Activated CD4-positive, alpha-beta T cell treated with anti-CD3 and anti-CD28 coated beads for 36 hours (primary cell): ENCODE data around the gene SLC25A20. TPM values are rescaled to one million over a fixed set of nuclear protein-coding genes. Genes with fewer than 3 reads are reported as not detected.

ENCODE experiments used
- ATAC-seq: fragments of 200-7000 bp; cut with Tn5 transposase; one replicate; pipeline ENCODE4 v1.10.0; 2021; ENCODE audit warnings: mild to moderate bottlenecking, moderate library complexity
- CTCF ChIA-PET: fragments of 350-600 bp; sonication (Branson Sonifier 250); formaldehyde crosslinking; loops from one replicate; lab custom pipeline; 2021; ENCODE audit warnings: antibody characterized with exemption; lab: Charles Lee
- POLR2A ChIA-PET: fragments of 350-600 bp; sonication (Branson Sonifier 250); formaldehyde crosslinking; loops from one replicate; lab custom pipeline; 2021; ENCODE audit warnings: antibody characterized with exemption, inconsistent platforms; lab: Charles Lee
- DNase-seq: peaks from one replicate; pipeline ENCODE4 v3.0.0-alpha.2; 2020
- H3K27ac Mint-ChIP-seq: one replicate; pipeline ENCODE4 v1.8.0; 2021; ENCODE audit warnings: mixed read lengths
- H3K27me3 Mint-ChIP-seq: one replicate; pipeline ENCODE4 v1.8.0; 2021; ENCODE audit warnings: mixed read lengths
- H3K36me3 Mint-ChIP-seq: one replicate; pipeline ENCODE4 v1.8.0; 2021; ENCODE audit warnings: low read depth, mixed read lengths
- H3K4me1 Mint-ChIP-seq: one replicate; pipeline ENCODE4 v1.8.0; 2021; ENCODE audit warnings: mixed read lengths
- H3K4me3 Mint-ChIP-seq: one replicate; pipeline ENCODE4 v1.8.0; 2021; ENCODE audit warnings: mild to moderate bottlenecking, moderate library complexity, mixed read lengths
- H3K9me3 Mint-ChIP-seq: one replicate; pipeline ENCODE4 v1.8.0; 2021; ENCODE audit warnings: low read depth, mixed read lengths
- intact Hi-C, 2 experiments: fragments of 100-400 bp; cut with DNase I in 1 of 2; cut with micrococcal nuclease in 1 of 2; formaldehyde crosslinking; loops; one replicate each; pipeline versions ENCODE4 v1.14.2 to v1.15.1; 2022 to 2024; cut with DNase I, micrococcal nuclease
- total RNA-seq, 2 experiments: library from RNA; stranded (reverse); gene quantifications; one replicate each; pipeline ENCODE4 v1.2.3, GENCODE V29; 2021

Gene SLC25A20, protein sequence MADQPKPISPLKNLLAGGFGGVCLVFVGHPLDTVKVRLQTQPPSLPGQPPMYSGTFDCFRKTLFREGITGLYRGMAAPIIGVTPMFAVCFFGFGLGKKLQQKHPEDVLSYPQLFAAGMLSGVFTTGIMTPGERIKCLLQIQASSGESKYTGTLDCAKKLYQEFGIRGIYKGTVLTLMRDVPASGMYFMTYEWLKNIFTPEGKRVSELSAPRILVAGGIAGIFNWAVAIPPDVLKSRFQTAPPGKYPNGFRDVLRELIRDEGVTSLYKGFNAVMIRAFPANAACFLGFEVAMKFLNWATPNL
- total RNA-seq, result 10 to 100 TPM; 15.8 to 18.5 TPM

DNA sequence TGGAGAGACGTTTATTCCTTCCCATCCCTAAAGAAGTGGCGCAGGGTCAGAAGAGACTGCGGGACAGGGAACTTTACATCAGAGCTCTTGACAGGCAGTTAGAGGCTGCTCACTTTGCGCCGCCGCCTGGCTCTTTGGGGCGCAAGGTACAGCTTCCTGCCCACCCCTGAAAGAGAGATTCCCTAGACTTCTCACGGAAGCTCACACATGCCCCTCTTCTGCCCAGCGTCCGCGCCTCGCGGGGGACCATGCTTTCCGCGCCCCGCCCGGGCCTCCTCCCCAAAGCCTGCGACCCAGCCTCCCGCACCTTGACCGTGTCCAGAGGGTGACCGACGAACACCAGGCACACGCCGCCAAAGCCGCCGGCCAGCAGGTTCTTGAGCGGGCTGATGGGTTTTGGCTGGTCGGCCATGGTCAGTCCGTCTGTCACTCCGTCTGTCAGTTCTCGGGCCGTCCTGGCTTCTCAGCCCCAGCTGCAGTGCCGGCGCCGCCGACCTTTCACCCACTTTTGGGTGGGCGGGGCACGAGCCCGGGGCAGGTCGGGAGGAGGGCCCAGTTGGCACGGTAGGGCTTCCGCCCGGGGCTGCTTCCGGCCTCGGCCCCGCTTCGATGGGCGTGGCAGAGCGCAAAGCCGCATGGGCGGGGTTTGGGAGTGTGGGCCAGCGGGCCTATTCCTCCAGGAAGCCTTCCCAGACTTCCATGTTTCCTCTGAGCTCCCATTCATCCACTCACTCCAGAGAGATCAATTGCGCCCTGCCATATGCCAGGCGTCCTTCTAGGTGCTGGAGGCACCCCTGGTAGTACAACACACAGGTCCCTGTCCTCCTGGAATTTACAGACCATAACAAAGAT, at the start of gene SLC25A20:
Gene SLC25A20 (minus strand): TSS at position 500 of the 852 bp plus-strand sequence. CDS start 88 bp downstream, at position 412.
- intact Hi-C loops, result loop anchor here (1.0 to 2.0 kb wide), 8 partner anchors 20 to 776 kb away; partner anchors contain the start of genes ARIH2 (in 2 of the 2), APEH (in 1 of the 2), IP6K2 (in 1 of the 2) and PFKFB4 (in 1 of the 2)
- no peaks in the 10 kb centered on the region for H3K9me3 Mint-ChIP-seq
- H3K27me3 Mint-ChIP-seq, result no peaks in the 10 kb centered on the region
- POLR2A ChIA-PET, result interaction anchor here (0.6 to 2.3 kb wide), 2 partner anchors 20 to 298 kb away, joined by 4 to 18 read pairs; partner anchors contain the start of gene ARIH2
- peak; percentile 96 for DNase-seq
- peaks cover 30% of the 10 kb centered on the region for H3K4me1 Mint-ChIP-seq
- ATAC-seq, result peak; percentile 96
- no peaks in the 10 kb centered on the region for H3K36me3 Mint-ChIP-seq
- H3K4me3 Mint-ChIP-seq, result peak within 1 kb of the TSS; percentile 90
- peak within 1 kb of the TSS; percentile 92 for H3K27ac Mint-ChIP-seq
- CTCF ChIA-PET, result interaction anchor here (0.6 to 1.3 kb wide), 7 partner anchors 28 to 498 kb away, joined by 3 to 5 read pairs (median 3); partner anchors contain the start of genes NCKIPSD, NDUFAF3 and PRKAR2A

DNA sequence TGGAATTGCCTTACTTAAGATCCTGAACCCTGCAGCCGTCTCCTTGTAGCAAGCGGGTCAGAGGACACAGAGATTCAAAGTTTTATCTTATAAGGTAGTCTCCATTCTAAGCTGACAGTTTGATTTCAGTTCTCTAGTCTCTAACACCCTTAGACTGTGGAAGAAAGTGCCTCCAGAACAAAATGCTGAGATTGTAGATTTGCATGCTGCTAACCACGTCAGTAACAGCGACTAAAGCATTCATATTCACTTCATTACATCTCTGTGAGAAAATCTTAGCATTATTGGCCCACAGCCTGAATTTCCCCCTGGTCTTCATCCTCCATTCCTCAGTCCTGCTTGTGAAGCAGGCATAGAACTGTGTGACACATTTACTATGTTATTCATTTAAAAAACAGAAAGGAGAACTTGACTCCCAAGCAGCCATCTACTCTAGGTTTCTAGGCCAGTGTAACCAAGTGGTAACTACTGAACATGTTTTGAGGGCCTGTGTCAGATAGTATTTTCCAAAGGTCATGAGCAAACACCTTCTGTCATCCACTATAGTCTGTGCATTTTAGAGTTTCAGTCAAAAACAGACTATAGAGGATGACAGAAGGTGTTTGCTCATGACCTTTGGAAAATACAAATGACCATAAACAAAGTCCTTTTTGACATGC, 47.3 kb upstream of the SLC25A20 start:
- intact Hi-C loops, result no loop called here
- H3K36me3 Mint-ChIP-seq, result peaks cover 11% of the 10 kb centered on the region
- ChIA-PET CTCF (no interaction called here), POLR2A (interaction anchor here (0.6 to 0.7 kb wide), 2 partner anchors 18 to 337 kb away, joined by 3 to 4 read pairs; partner anchors contain the start of gene UQCRC1)
- H3K4me1 Mint-ChIP-seq, result peaks cover 29% of the 10 kb centered on the region
- peak; percentile 69 for ATAC-seq
- H3K4me3 Mint-ChIP-seq, result no peak overlapping the region
- H3K27ac Mint-ChIP-seq, result peak overlapping the region; percentile 72
- H3K27me3 Mint-ChIP-seq, result no peaks in the 10 kb centered on the region
- no peaks in the 10 kb centered on the region for H3K9me3 Mint-ChIP-seq
- DNase-seq, result no peak

DNA sequence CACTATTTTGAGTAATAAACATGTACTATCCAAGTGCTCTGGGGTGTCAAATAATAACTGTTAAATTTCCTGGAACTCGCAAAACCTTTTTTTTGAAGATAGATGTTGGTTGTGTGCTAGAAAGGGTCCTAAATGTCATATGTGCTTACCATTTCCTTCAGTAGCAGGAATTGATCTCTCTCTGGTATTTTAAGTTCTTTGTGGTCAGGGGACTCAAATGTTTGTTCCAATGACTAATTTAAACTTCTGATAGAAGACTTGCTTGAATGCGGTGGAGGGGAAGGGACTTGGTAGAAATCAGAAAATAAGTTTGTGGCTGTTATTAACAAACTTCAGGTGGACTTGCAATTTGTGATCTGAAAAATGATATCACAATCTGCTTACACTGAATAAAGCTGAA, 46.8 kb upstream of the SLC25A20 start:
- ChIA-PET POLR2A (no interaction called here), CTCF (no interaction called here)
- H3K36me3 Mint-ChIP-seq, result peaks cover 11% of the 10 kb centered on the region

DNA sequence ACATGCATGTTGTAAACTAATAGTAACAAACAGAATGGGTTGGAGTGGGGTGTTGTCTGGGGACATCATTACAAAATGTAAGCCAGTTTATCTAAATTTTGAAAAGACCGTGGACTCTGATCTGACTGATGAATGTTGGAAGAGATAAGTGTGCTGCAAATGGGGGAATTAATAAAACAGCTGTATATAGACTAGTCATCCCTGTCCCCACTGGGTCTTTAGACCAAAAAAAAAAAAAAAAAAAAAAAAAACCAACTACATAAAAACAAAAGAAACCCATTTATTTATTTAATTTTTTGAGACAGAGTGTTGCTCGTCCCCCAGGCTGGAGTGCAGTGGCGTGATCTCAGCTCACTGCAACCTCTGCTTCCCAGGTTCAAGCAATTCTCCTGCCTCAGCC, 40.0 kb upstream of the SLC25A20 start:
- Mint-ChIP-seq H3K27me3 (no peaks in the 10 kb centered on the region), H3K4me3 (no peak overlapping the region), H3K27ac (peak overlapping the region; percentile 29), H3K36me3 (peaks cover 37% of the 10 kb centered on the region), H3K9me3 (no peaks in the 10 kb centered on the region), H3K4me1 (peaks cover 29% of the 10 kb centered on the region)
- ATAC-seq (no peak), DNase-seq (no peak)
- ChIA-PET CTCF (interaction anchor here (0.6 to 0.9 kb wide), 2 partner anchors 9 to 384 kb away, joined by 3 read pairs; no protein-coding TSS in a partner anchor), POLR2A (no interaction called here)
- intact Hi-C loops, result no loop called here

More for the DNA sequence above, 46.8 kb upstream of the SLC25A20 start:
- H3K4me3 Mint-ChIP-seq, result no peak overlapping the region
- DNase-seq (no peak), ATAC-seq (peak; percentile 34)
- no peaks in the 10 kb centered on the region for H3K27me3 Mint-ChIP-seq
- no peaks in the 10 kb centered on the region for H3K9me3 Mint-ChIP-seq
- peak overlapping the region; percentile 72 for H3K27ac Mint-ChIP-seq
- H3K4me1 Mint-ChIP-seq, result peaks cover 28% of the 10 kb centered on the region
- intact Hi-C loops, result no loop called here

DNA sequence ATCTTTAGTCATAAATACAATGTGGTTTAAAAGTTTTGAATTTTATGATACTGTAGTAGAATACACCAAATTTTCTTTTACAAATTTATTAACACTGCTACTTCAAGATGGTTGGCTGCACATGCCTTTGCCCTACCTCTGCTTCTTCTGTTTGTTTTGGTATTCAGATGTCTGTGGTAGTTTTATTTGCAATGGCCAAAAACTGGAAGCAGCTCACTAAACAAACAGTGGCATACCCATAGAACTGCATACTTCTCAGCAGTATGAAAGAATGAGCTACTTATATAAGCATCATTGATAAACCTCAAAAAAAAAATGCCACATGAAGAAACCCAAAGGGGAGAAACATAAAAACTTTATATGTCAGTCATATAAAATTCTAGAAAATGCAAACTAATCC, 39.5 kb upstream of the SLC25A20 start:
- ATAC-seq (no peak), DNase-seq (no peak)
- Mint-ChIP-seq H3K27ac (peak overlapping the region; percentile 29), H3K4me3 (no peak overlapping the region), H3K9me3 (no peaks in the 10 kb centered on the region), H3K36me3 (peaks cover 38% of the 10 kb centered on the region), H3K4me1 (peaks cover 27% of the 10 kb centered on the region), H3K27me3 (no peaks in the 10 kb centered on the region)
- ChIA-PET CTCF (interaction anchor here (0.9 kb wide), 1 partner anchor 10 kb away, joined by 3 read pairs; no protein-coding TSS in a partner anchor), POLR2A (no interaction called here)
- intact Hi-C loops, result no loop called here

DNA sequence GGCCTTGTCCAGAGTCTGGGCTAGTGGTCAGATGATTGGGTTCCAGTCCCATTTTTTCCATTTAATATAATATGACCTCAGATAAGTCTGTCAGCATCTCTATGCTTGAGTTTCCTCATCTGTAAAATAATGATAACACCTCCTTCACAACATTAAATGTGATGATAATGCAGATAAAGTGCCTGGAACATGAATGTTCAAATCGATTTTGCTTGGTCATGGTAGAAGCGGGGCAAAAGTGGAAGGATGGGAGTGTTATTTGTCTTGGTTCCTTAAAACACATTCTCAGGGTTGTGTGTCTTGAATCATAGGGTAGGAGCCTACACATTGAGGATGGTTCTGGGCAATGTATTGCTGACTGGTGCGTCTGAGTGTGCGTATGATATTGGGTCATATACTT, 36.8 kb upstream of the SLC25A20 start:
- POLR2A ChIA-PET, result no interaction called here

DNA sequence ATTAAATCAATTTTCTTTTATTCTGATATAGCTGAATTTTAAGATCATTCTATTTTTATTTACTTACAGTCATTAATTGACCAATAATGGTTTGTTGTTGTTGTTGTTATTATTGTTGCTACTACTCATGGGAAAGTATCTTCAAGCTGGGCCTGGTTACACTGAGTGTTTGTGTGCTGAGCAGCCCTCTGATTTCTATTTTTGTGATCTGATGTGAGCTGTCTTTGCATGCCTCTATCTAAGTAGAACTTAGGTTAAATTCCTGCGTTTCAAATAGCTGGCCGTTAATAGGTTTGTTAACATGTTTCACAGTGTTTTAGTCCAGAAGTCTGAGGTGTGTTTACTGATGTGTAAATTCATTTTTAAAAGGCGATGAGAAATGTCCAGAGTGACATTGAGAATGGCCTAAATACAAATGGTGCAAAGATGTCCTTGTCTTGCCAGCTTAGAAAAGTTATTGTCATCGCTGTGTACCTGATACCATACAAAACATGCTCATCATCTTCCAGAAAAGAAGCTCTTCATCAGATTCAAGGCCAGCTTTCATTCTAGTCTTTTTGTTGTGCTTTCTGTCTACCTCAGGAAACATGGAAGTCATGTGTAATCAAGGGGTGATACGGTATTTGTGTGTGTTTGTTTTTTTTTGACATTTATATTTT, 35.8 kb upstream of the SLC25A20 start:
- H3K36me3 Mint-ChIP-seq, result peaks cover 57% of the 10 kb centered on the region
- H3K4me1 Mint-ChIP-seq, result peaks cover 51% of the 10 kb centered on the region
- H3K27ac Mint-ChIP-seq, result no peak overlapping the region
- intact Hi-C loops, result no loop called here
- ChIA-PET POLR2A (interaction anchor here (0.6 kb wide), 1 partner anchor 230 kb away, joined by 4 read pairs; no protein-coding TSS in a partner anchor), CTCF (interaction anchor here (0.8 to 1.4 kb wide), 5 partner anchors 16 to 303 kb away, joined by 3 to 7 read pairs (median 4); partner anchors contain the start of genes ARIH2 and QRICH1)
- no peak for DNase-seq
- H3K9me3 Mint-ChIP-seq, result no peaks in the 10 kb centered on the region
- no peak overlapping the region for H3K4me3 Mint-ChIP-seq
- no peak for ATAC-seq
- H3K27me3 Mint-ChIP-seq, result no peaks in the 10 kb centered on the region

More for the DNA sequence above, 36.8 kb upstream of the SLC25A20 start:
- intact Hi-C loops, result no loop called here
- Mint-ChIP-seq H3K27me3 (no peaks in the 10 kb centered on the region), H3K9me3 (no peaks in the 10 kb centered on the region), H3K4me1 (peaks cover 44% of the 10 kb centered on the region), H3K27ac (peak overlapping the region; percentile 24), H3K36me3 (peaks cover 50% of the 10 kb centered on the region), H3K4me3 (no peak overlapping the region)
- DNase-seq (no peak), ATAC-seq (no peak)
- CTCF ChIA-PET, result interaction anchor here (0.8 kb wide), 1 partner anchor 24 kb away, joined by 4 read pairs; no protein-coding TSS in a partner anchor

DNA sequence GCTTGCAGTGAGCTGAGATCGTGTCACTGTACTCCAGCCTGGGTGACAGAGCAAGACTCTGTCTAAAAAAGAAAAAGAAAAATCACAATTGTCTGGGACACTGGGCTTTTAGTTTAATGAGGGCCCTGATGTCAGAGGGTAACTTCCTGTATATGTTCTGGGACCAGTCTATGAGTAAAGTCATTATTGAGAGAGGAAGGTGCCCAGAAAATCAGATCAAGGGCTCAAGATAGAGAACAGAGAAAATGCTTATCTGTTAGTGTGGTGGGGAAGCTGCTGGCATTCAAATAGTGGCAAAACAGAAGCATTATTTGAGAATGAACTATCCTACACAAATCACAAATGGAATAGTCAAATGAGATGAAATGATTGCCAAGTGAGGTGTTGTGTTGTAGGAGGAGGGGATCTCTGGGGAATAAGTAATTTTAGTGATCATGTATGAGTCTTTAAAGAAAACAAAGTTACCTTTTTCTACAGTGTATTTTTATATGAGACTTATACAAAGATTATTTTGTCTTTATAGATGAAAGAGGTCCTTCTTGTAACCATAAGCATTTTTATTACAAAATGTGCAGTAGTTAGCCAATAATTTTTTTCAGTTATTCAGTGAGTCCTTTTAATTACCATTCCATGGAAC, 33.4 kb upstream of the SLC25A20 start:
- Mint-ChIP-seq H3K27me3 (no peaks in the 10 kb centered on the region), H3K9me3 (no peaks in the 10 kb centered on the region), H3K27ac (peak overlapping the region; percentile 80), H3K4me1 (peaks cover 67% of the 10 kb centered on the region), H3K4me3 (no peak overlapping the region), H3K36me3 (peaks cover 66% of the 10 kb centered on the region)
- ATAC-seq (peak; percentile 20), DNase-seq (no peak)
- ChIA-PET POLR2A (interaction anchor here (1.1 kb wide), 1 partner anchor 13 kb away, joined by 3 read pairs; the partner anchor contains the start of gene ARIH2), CTCF (interaction anchor here (0.7 to 1.1 kb wide), 2 partner anchors 52 to 113 kb away, joined by 3 to 4 read pairs; no protein-coding TSS in a partner anchor)
- intact Hi-C loops, result no loop called here

DNA sequence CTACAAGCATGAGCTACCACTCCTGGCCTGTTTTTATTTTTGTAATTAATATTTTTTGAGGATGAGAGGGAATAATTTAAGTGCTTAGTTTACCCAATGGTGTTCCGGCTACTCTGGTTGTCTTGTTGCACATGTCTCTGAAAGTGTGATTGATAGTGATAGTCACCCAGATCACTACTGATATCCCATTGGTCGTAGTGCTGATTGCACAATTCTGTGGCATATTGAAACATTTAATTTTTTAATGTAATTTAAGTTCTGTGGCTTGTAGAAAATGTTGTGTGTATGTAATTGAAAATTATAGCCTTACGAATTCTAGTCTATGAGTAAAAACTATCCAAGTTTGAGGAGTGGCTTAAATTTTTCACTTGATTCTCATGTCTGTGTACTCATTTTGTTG, 31.9 kb upstream of the SLC25A20 start:
- no peak overlapping the region for H3K4me3 Mint-ChIP-seq
- intact Hi-C loops, result no loop called here
- no peak for DNase-seq
- H3K27me3 Mint-ChIP-seq, result no peaks in the 10 kb centered on the region
- H3K4me1 Mint-ChIP-seq, result peaks cover 79% of the 10 kb centered on the region
- no peaks in the 10 kb centered on the region for H3K9me3 Mint-ChIP-seq
- ChIA-PET POLR2A (interaction anchor here (0.6 to 1.1 kb wide), 4 partner anchors 9 to 84 kb away, joined by 3 read pairs; no protein-coding TSS in a partner anchor), CTCF (interaction anchor here (0.7 to 3.9 kb wide), 6 partner anchors 12 to 166 kb away, joined by 3 to 15 read pairs (median 3); partner anchors contain the start of gene ARIH2)
- H3K27ac Mint-ChIP-seq, result no peak overlapping the region
- peaks cover 70% of the 10 kb centered on the region for H3K36me3 Mint-ChIP-seq
- no peak for ATAC-seq
